SK-N-MC (cell line): ENCODE data around the gene UPK3B.
"Not testable (repeated sequence)": the region's sequence is repeated elsewhere in the genome, so short reads cannot be mapped to it uniquely, and the experiment has no call there.

Source experiments
- EZH2 ChIP-seq: fragments of 200-600 bp; sonication (generic); IDR thresholded peaks from one replicate; pipeline ENCODE4 v1.6.1; 2017; ENCODE audit warnings: antibody characterized with exemption
- FOXP2 ChIP-seq: optimal IDR thresholded peaks from 2 replicates; pipeline ENCODE3; 2011; ENCODE audit warnings: mild to moderate bottlenecking, moderate library complexity; ENCODE audit not compliant: insufficient read depth; ENCODE audit errors: extremely low read length, control extremely low read depth
- POLR2AphosphoS5 ChIP-seq: IDR thresholded peaks from 2 replicates; pipeline ENCODE4 v1.6.1; 2012; ENCODE audit warnings: mild to moderate bottlenecking, low read depth, low read length, borderline replicate concordance

- not testable (repeated sequence) for TF ChIP-seq POLR2AphosphoS5, EZH2, FOXP2
Observed at GRCh38 chr7:76462271-76462882, 48.0 kb upstream of the UPK3B start.
